T47D (cell line): Measurements from ENCODE around the gene ACACB.

Experiments used
- DNase-seq, 2 experiments: peaks; one replicate each; pipeline versions ENCODE4 v3.0.0 to v3.0.0-alpha.2; 2011 to 2012; ENCODE audit warnings: low read depth in 1 of 2, low spot score in 1 of 2
- JUND ChIP-seq: IDR thresholded peaks from 2 replicates; pipeline ENCODE4 v1.6.1; 2012; ENCODE audit warnings: low read depth
- in situ Hi-C: cut with HindIII; loops from 2 replicates; pipeline ENCODE4 v1.10.0; 2016; ENCODE audit warnings: low sequenced_read_pairs, low pct_unique_long_range_greater_than_20kb

Gene ACACB

GRCh38 chr12:109266106-109266879, 149.9 kb downstream of the ACACB start:
- TF ChIP-seq JUND = no peak
- in situ Hi-C loops = no loop called here
- no peak for DNase-seq

- no peak for TF ChIP-seq JUND
- in situ Hi-C loops = no loop called here
- no peak for DNase-seq
These were observed 151.0 kb downstream of the ACACB start for GRCh38 chr12:109267361-109267760.

GRCh38 chr12:109268896-109269295, 152.5 kb downstream of the ACACB start:
- DNase-seq = no peak
- in situ Hi-C loops = no loop called here
- TF ChIP-seq JUND = no peak

GRCh38 chr12:109269428-109269827, 153.0 kb downstream of the ACACB start:
- no peak for TF ChIP-seq JUND
- DNase-seq = peak in 1 of 2 experiments; percentile 42
- in situ Hi-C loops = no loop called here

GRCh38 chr12:109270494-109270893, 154.1 kb downstream of the ACACB start:
- in situ Hi-C loops = no loop called here
- no peak for DNase-seq
- TF ChIP-seq JUND = no peak

- in situ Hi-C loops = no loop called here
- TF ChIP-seq JUND = no peak
- no peak for DNase-seq
These were observed 155.0 kb downstream of the ACACB start for GRCh38 chr12:109271418-109271817.

- in situ Hi-C loops = no loop called here
- DNase-seq = no peak
- no peak for TF ChIP-seq JUND
These were observed 157.0 kb downstream of the ACACB start for GRCh38 chr12:109273354-109273753.

GRCh38 chr12:109274381-109274780, 158.0 kb downstream of the ACACB start:
- in situ Hi-C loops = no loop called here
- no peak for TF ChIP-seq JUND
- DNase-seq = no peak

- no peak for DNase-seq
- in situ Hi-C loops = no loop called here
- no peak for TF ChIP-seq JUND
These were observed 158.8 kb downstream of the ACACB start for GRCh38 chr12:109275173-109275572.

- in situ Hi-C loops = no loop called here
- TF ChIP-seq JUND = no peak
These were observed 159.8 kb downstream of the ACACB start for GRCh38 chr12:109276160-109276559.

GRCh38 chr12:109277255-109277898, 161.0 kb downstream of the ACACB start:
- no peak for TF ChIP-seq JUND
- DNase-seq = no peak
- in situ Hi-C loops = no loop called here

More at GRCh38 chr12:109276160-109276559, 159.8 kb downstream of the ACACB start:
- DNase-seq = no peak

GRCh38 chr12:109277899-109278762, 161.7 kb downstream of the ACACB start:
- no peak for TF ChIP-seq JUND
- DNase-seq = no peak
- in situ Hi-C loops = no loop called here

- no peak for DNase-seq
- in situ Hi-C loops = no loop called here
- no peak for TF ChIP-seq JUND
These were observed 162.5 kb downstream of the ACACB start for GRCh38 chr12:109278912-109279311.
